Inflammatory macrophage (primary cell): Measurements from ENCODE around the gene PDGFC.
A peak's percentile ranks its signal among the peaks of the same experiment; 100 is the strongest.

ENCODE experiments used
- DNase-seq, 2 donors: peaks; one replicate each; pipeline ENCODE4 v3.0.0-alpha.2; 2020 to 2022

PDGFC gene

GRCh38 chr4:156824451-156825060, 147.0 kb downstream of the PDGFC start:
- no peak for DNase-seq

DNA sequence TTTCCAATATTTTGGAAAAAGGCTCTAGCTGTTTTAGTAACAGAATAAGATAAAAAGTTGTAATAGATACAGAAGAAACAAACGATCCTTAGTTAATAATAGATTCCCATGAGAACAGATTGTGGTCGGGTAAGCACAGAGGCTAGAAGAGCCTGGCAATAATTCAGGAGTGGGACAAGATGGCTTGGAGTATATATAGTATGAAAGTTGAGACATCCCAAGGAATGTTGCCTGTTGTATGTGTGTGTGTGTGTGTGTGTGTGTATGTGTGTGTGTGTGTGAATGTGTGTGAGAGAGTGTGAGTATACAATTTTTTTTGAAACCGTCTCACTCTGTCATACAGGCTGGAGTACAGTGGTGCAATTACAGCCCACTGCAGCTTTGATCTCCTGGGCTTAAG, 150.7 kb downstream of the PDGFC start:
- DNase-seq = no peak

DNA sequence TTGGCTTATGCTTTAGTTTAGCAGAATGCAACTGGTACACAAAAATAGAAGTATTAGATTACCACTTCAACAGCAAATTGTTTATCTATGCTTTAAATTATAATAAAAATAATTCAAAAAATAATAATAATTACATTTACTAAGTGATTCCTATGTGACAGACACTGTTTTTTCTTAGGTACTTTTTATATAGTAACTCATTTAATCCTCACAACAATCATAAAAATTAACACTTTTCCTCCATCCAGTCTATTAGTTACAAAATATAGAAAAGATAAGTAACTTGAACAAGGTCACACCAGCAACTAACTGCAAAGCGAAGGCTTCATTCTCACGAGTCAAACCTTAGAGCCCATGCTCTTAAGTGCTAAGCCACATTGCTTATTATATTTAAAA, 155.2 kb downstream of the PDGFC start:
- no peak for DNase-seq

DNA sequence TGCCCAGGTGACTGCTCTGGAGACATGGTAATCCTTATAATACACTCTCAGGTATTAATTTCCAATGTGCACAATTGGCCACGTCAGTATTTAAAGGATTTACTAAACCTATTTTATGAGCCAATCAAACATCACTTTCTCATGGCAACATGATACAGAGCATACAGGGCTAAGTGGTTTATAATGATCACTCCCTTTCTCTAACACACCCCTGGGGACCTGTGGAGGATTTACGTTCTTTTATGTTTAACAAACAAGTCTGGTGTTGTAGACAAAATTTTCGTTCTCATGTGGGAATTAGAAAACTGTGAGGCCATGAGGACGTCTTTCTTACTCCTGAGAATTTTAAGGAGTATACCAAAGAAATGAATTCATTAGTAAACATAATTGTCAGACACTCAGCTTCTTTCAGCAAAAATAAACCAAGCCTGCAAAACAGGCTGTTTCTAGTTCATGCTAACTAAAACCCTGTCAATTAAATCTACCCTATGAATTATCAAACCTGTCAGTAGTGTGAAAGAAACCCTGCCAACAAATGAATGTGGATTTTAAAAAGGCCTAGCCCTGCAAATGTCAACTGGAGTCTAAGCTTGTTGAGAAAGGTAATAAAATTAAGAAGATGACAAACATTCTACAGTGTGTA, 155.8 kb downstream of the PDGFC start:
- DNase-seq = no peak

DNA sequence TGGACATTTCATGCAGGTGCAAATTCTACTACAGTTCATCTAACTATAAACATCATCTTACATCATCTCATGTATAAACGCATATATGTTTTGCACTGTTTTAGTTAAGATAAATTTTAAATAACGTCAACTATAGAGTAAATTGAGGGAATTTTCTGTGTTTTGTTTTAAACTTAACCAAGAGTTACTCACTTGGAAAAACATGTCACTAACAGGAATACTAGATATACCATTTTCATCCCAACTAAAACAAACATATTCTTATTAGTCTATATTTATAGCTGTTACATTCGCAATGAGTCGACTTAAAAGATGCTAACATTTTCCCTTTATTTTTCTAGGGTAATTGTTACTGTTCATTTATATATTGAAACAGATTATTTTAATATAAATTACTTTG, 159.6 kb downstream of the PDGFC start:
- DNase-seq = no peak

GRCh38 chr4:156811286-156811685, 160.3 kb downstream of the PDGFC start:
- no peak for DNase-seq

- DNase-seq = no peak
These were observed 165.9 kb downstream of the PDGFC start for GRCh38 chr4:156805696-156806095.

DNA sequence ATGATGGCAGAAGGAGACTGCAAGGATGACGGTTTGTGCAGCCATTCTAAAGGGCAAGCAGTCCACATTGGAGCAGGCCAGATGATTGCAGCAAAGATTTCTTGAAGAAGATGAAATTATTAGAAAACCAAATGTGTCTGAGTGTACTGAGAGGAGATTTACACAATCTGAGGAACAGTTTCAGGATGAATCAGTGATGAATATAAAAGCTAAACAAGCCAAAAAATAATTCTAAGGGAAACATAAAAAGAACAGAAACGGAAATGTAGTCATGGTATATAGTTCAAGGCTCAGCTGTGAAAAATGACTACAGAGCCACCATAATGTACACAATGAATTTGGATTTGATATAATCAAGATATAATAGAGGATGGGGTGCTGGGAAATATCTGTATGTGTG, 168.5 kb downstream of the PDGFC start:
- no peak for DNase-seq

DNA sequence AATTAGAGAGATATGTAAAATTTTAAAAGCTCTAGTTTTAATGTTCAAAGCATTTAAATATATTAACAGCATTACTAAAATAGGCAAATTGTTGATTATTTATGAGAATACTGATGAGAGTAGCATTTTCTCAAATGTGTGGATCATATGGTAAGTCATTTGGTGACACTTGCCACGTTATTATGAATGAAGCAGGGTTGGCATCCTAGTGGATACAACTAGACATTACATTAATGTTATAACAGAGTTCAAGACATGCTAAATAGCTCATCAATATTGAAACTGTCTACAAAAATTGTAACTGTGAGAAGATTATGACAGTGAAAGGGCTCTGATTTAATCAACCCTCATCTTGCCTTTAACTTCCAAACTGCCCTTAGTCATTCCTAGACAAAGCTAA, 171.1 kb downstream of the PDGFC start:
- no peak for DNase-seq

DNA sequence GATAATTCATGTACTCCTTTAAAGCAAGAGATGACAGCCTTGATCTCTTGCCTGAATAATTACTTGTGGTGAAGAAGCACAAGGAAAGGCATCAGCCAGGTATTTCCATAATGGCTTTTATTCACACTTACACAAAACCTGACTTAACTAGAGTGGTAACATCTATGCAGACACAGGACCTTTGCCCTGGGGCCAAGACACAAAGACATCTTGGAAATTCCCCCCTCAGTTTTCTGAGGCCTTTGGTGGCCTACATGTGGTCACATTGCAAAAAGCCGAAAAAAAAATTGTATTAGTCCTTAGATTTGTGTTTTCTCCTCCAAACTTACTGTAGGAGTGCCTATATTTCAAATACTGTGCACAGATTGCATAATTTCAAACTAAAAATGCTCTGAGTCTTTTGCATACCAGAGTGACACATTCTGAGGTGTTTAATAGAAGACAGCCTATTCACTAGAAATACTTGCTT, 172.4 kb downstream of the PDGFC start:
- peak; percentile 47 to 70 for DNase-seq

- DNase-seq = no peak
These were observed 173.2 kb downstream of the PDGFC start for GRCh38 chr4:156798438-156798837.

DNA sequence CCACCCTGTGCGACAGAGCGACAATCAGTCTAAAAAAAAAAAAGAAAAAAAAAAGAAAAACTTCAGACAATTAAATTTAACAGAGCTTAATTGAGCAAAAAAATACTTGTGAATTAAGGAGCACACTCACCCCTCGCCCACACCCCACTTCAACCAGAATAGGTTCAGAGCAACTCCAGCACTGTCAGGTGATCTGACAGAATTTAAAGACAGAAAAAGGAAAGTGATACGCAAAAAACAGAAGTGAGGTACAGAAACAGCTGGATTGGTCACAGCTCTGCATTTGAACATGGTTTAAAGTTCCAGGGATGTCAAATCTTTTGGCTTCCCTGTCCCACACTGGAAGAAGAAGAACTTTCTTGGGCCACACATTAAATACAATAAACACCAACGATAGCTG, 174.4 kb downstream of the PDGFC start:
- DNase-seq = no peak

DNA sequence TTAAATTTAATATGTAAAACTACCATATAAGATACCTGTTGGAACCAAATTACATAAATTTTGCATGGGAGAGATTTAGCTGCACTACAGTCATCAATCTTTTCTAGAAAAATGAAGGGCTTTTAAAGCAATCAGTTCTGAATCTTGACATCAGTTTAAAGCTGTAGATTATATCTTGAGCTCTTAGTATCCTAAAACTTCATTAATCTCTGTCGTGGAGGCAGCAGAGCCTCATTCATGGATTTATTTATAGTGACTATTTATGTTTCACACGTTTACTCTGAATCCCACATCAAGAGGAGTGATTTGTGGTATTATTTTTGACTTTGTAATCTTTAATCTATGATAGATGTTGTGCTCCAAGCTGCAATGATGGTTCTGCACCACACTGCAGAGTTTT, 175.9 kb downstream of the PDGFC start:
- no peak for DNase-seq

DNA sequence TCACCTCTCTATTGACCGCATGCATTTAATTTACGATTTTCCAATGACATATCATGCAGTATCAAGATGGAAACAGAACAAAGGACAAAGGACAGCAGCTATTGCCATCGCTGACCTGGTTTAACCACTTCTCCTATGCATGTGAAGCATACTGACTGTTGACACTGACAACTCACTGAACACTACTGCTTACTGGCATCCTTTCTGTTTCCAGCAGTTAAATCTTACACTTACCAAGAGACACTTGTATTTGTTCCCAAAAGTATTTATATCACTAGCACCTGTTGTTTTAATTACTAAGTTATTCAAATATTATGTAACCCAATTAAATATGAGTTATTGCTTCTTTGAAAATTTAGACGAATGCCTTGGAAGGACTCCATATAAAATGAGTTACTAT, 176.7 kb downstream of the PDGFC start:
- DNase-seq = no peak

GRCh38 chr4:156792462-156793085, 179.0 kb downstream of the PDGFC start:
- DNase-seq = no peak

GRCh38 chr4:156790866-156791265, 180.7 kb downstream of the PDGFC start:
- no peak for DNase-seq

- DNase-seq = peak in 1 of 2 donors; percentile 34
These were observed 182.8 kb downstream of the PDGFC start for GRCh38 chr4:156788782-156789181.

DNA sequence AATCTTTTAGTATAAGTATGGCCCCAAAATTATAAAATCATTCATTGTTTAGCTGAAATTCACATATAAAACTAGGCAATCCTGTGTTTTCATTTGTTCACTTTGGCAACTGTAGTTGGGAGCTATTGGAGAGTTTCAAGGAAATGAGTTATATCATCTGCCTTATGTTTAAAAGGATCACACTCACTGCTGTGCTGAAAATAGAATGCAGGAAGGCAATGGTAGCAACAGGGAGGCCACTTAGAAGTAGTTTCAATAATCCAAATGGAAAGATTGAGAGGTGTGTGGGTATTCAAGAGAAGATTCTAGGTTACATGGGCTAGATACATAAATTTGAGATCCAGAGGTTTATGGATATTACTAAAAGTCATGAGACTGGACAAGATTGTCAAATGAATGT, 184.9 kb downstream of the PDGFC start:
- DNase-seq = no peak

DNA sequence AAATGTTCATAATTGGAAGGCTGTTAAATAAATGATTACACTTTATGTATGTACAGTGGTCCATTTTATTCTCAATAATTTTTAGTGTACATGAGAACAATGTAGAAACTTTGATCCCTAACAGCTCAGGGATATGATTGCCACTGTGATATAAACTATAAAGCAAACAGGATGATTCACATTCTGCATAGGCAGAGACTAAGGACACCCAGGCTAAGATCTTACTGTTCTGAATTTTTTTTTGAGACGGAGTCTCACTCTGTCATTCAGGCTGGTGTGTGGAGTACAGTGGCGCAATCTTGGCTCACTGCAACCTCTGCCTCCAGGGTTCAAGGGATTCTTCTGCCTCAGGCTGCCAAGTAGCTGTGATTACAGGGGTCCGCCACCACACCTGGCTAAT, 186.6 kb downstream of the PDGFC start:
- no peak for DNase-seq

- DNase-seq = no peak
These were observed 187.6 kb downstream of the PDGFC start for GRCh38 chr4:156783966-156784365.

DNA sequence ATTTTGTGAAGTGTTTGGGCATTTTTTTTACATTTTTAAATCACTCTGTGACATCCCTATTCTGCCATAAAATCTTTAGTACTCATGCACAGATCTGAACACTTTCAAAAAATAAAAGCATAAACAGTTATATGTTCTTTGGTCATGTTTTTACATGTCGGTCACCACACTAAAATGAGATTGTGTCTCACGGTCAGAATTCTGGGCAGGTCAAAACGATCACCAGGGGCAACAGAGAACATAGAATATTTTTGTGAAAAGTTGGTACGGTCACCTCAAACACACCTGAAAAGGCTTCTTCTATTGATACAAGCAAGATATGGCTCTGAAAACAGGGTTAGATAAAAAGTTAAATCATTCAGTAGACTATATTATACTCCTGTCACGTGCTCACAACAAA, 189.1 kb downstream of the PDGFC start:
- DNase-seq = no peak

DNA sequence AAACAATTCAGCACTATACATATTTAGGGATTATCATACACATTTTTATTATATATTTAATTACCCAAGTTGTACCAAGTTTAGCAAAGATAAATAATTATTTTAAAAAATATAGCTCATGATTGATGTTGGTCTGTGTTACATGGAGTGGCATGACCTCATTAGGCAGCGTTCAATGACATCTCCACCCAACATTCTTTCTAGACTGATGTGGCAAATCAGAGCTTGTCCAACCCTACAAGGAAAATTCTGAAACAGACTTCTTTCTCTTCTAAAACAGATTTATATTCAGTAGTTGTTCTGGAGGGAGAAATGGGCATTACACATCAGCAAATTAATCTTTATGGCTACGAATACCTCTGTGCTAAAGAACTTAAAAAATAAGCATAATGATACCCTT, 189.7 kb downstream of the PDGFC start:
- no peak for DNase-seq

- no peak for DNase-seq
These were observed 191.8 kb downstream of the PDGFC start for GRCh38 chr4:156779774-156780173.

DNA sequence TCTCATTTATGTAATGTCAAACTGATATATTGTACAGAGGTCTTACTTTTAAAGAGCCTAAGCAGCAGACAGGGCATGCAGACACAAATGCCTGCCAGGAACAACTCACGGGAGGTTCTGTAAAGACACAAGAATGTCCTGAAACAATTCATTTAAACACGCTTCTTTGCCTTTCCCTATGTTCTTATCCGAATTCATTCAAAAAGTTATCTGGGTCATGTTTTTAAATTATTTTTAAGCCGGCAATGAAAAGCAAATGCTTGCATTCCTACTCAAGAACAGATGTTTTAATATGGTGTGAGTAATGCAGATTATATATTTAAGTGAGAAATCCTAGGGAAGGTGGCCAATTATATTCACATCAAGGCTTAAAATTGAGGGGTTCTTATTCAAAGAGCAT, 192.6 kb downstream of the PDGFC start:
- no peak for DNase-seq
